HepG2 (cell line): ENCODE results near the gene AUNIP. TPM values are rescaled to one million over a fixed set of nuclear protein-coding genes. Genes with fewer than 3 reads are reported as not detected.

Source experiments
- CENPX ChIP-seq: sonication (generic); formaldehyde crosslinking; IDR thresholded peaks from 2 replicates; pipeline ENCODE4 v1.9.0; 2021; ENCODE audit warnings: mild to moderate bottlenecking, missing genetic modification reagents, moderate library complexity
- DNMT1 ChIP-seq: sonication (generic); formaldehyde crosslinking; IDR thresholded peaks from 2 replicates; pipeline ENCODE4 v1.5.1; 2020; ENCODE audit warnings: mild to moderate bottlenecking, missing genetic modification reagents
- FOXA3 ChIP-seq: IDR thresholded peaks from 2 replicates; pipeline ENCODE4 v1.6.1; 2016; ENCODE audit warnings: missing genetic modification reagents, missing compliant biosample characterization
- FOXO1 ChIP-seq: sonication (generic); formaldehyde crosslinking; IDR thresholded peaks from 2 replicates; pipeline ENCODE4 v1.4.0; 2020; ENCODE audit warnings: missing genetic modification reagents
- HMGXB3 ChIP-seq: sonication (generic); formaldehyde crosslinking; IDR thresholded peaks from 2 replicates; pipeline ENCODE4 v1.4.0; 2020; ENCODE audit warnings: missing genetic modification reagents, borderline replicate concordance
- IKZF5 ChIP-seq: IDR thresholded peaks from 2 replicates; pipeline ENCODE4 v1.6.1; 2018; ENCODE audit warnings: missing genetic modification reagents, mild to moderate bottlenecking, missing compliant biosample characterization
- JARID2 ChIP-seq: sonication (generic); formaldehyde crosslinking; IDR thresholded peaks from 2 replicates; pipeline ENCODE4 v1.8.1; 2023; ENCODE audit warnings: missing genetic modification reagents, inconsistent platforms; ENCODE audit not compliant: insufficient replicate concordance
- NCOA5 ChIP-seq: sonication (generic); formaldehyde crosslinking; IDR thresholded peaks from 2 replicates; pipeline ENCODE4 v1.4.0; 2020; ENCODE audit warnings: missing genetic modification reagents
- NFE2L1 ChIP-seq: sonication (generic); formaldehyde crosslinking; IDR thresholded peaks from 2 replicates; pipeline ENCODE4 v1.4.0; 2020; ENCODE audit warnings: missing genetic modification reagents, mild to moderate bottlenecking, borderline replicate concordance
- PCBP2 ChIP-seq: fragments of 200-400 bp; formaldehyde crosslinking; optimal IDR thresholded peaks from 2 replicates; pipeline ENCODE3; 2018; ENCODE audit warnings: low read length, low read depth; ENCODE audit not compliant: poor library complexity, severe bottlenecking
- POLR2AphosphoS2 ChIP-seq: IDR thresholded peaks from 2 replicates; pipeline ENCODE4 v1.6.1; 2011; ENCODE audit warnings: low read depth, low read length, improper control_type of control experiment
- SMAD3 ChIP-seq: sonication (generic); formaldehyde crosslinking; IDR thresholded peaks from 2 replicates; pipeline ENCODE4 v1.4.0; 2020; ENCODE audit warnings: missing genetic modification reagents
- TEAD2 ChIP-seq: sonication (generic); formaldehyde crosslinking; IDR thresholded peaks from 2 replicates; pipeline ENCODE4 v1.9.0; 2021; ENCODE audit warnings: missing genetic modification reagents
- ZBTB7B ChIP-seq: sonication (generic); formaldehyde crosslinking; IDR thresholded peaks from 2 replicates; pipeline ENCODE4 v1.4.0; 2020; ENCODE audit warnings: missing genetic modification reagents
- ZNF138 ChIP-seq: sonication (generic); formaldehyde crosslinking; IDR thresholded peaks from 2 replicates; pipeline ENCODE4 v1.5.0; 2020; ENCODE audit warnings: mild to moderate bottlenecking, low read depth, missing genetic modification reagents
- ZNF431 ChIP-seq: sonication (generic); formaldehyde crosslinking; IDR thresholded peaks from 2 replicates; pipeline ENCODE4 v1.9.0; 2022; ENCODE audit warnings: missing genetic modification reagents, low read depth, mild to moderate bottlenecking, borderline replicate concordance
- ZNF552 ChIP-seq: sonication (generic); formaldehyde crosslinking; IDR thresholded peaks from 2 replicates; pipeline ENCODE4 v1.9.0; 2022; ENCODE audit warnings: missing genetic modification reagents, mild to moderate bottlenecking, borderline replicate concordance
- ZNF670 ChIP-seq: sonication (generic); formaldehyde crosslinking; IDR thresholded peaks from 2 replicates; pipeline ENCODE4 v1.8.0; 2022; ENCODE audit warnings: mild to moderate bottlenecking, missing genetic modification reagents, borderline replicate concordance
- ZNF672 ChIP-seq: sonication (generic); formaldehyde crosslinking; IDR thresholded peaks from 2 replicates; pipeline ENCODE4 v1.8.1; 2022; ENCODE audit warnings: missing genetic modification reagents
- ZNF777 ChIP-seq: sonication (generic); formaldehyde crosslinking; IDR thresholded peaks from 2 replicates; pipeline ENCODE4 v1.4.0; 2020; ENCODE audit warnings: missing genetic modification reagents
- ZSCAN31 ChIP-seq: sonication (generic); formaldehyde crosslinking; IDR thresholded peaks from 2 replicates; pipeline ENCODE4 v1.5.0; 2020; ENCODE audit warnings: low read depth, mild to moderate bottlenecking, missing genetic modification reagents
- polyA plus RNA-seq, 8 experiments: library from polyadenylated mRNA; depleted of rRNA in 3 of 8; stranded (reverse) in 7 of 8; unstranded in 1 of 8; fragments of >200 nt; fragmentation: Illumina TruSeq in 4 of 8; extraction: Trizol in 4 of 8; gene quantifications; 2 replicates each; pipeline versions ENCODE4 v1.2.1 to v1.2.3, GENCODE V29; 2011 to 2016; ENCODE audit warnings: low read depth in 4 of 8, missing spikeins in 1 of 8, mixed read lengths in 1 of 8; ENCODE audit not compliant: insufficient read depth in 1 of 8
- total RNA-seq, 5 experiments: library from RNA; depleted of rRNA; stranded (reverse); fragments of >200 nt; fragmentation: Illumina TruSeq; extraction: Trizol; gene quantifications; 2 replicates each; pipeline ENCODE4 v1.2.3, GENCODE V29; 2016; ENCODE audit warnings: low read depth in 1 of 5

Gene AUNIP
- total and polyA plus RNA-seq, 2 of the 13 experiments (the other 11 are each of a cell fraction or from before 2014, with no cell fraction given) = 3.8 to 12.3 TPM

GRCh38 chr1:25858906-25859789 lies at the start of gene AUNIP (continued):
- TF ChIP-seq FOXO1 (CRISPR knock-in tag) = peak; percentile 19; the same call in 1 of the 2 replicates
- TF ChIP-seq JARID2 (CRISPR knock-in tag) = peak; percentile 32
- peak; percentile 22 for TF ChIP-seq ZSCAN31 (CRISPR knock-in tag)
- peak; percentile 37; the same call in 1 of the 2 replicates for TF ChIP-seq ZNF777 (CRISPR knock-in tag)
- TF ChIP-seq IKZF5 (CRISPR knock-in tag) = peak; percentile 81
- no peak for TF ChIP-seq POLR2AphosphoS2
- TF ChIP-seq DNMT1 (CRISPR knock-in tag) = no peak
- no peak for TF ChIP-seq PCBP2
- no peak for TF ChIP-seq NCOA5
- no peak for TF ChIP-seq ZNF670
- 0 out of 2 replicates have a peak, but pooled peaks have one; percentile 34 for TF ChIP-seq TEAD2 (CRISPR knock-in tag)
- peak; percentile 46; the same call in 1 of the 2 replicates for TF ChIP-seq ZNF672 (CRISPR knock-in tag)
- TF ChIP-seq ZNF138 (CRISPR knock-in tag) = 0 out of 2 replicates have a peak, but pooled peaks have one; percentile 8
- TF ChIP-seq FOXA3 (CRISPR knock-in tag) = peak; percentile 50; the same call in 1 of the 2 replicates
- no peak for TF ChIP-seq ZBTB7B (CRISPR knock-in tag)
- TF ChIP-seq CENPX (CRISPR knock-in tag) = no peak
- 0 out of 2 replicates have a peak, but pooled peaks have one; percentile 31 for TF ChIP-seq SMAD3 (CRISPR knock-in tag)
- no peak for TF ChIP-seq HMGXB3 (CRISPR knock-in tag)
- TF ChIP-seq NFE2L1 = no peak
- TF ChIP-seq ZNF552 = no peak
- no peak for TF ChIP-seq ZNF431
